ENCODE measurements around the gene RBM38. TPM values are rescaled to one million over a fixed set of nuclear protein-coding genes. Genes with fewer than 3 reads are reported as not detected.

The RBM38 gene
- total and polyA plus RNA-seq, 2 of the 13 experiments (the other 11 are each of a cell fraction or from before 2014, with no cell fraction given) = 24.2 to 34.2 TPM

DNA sequence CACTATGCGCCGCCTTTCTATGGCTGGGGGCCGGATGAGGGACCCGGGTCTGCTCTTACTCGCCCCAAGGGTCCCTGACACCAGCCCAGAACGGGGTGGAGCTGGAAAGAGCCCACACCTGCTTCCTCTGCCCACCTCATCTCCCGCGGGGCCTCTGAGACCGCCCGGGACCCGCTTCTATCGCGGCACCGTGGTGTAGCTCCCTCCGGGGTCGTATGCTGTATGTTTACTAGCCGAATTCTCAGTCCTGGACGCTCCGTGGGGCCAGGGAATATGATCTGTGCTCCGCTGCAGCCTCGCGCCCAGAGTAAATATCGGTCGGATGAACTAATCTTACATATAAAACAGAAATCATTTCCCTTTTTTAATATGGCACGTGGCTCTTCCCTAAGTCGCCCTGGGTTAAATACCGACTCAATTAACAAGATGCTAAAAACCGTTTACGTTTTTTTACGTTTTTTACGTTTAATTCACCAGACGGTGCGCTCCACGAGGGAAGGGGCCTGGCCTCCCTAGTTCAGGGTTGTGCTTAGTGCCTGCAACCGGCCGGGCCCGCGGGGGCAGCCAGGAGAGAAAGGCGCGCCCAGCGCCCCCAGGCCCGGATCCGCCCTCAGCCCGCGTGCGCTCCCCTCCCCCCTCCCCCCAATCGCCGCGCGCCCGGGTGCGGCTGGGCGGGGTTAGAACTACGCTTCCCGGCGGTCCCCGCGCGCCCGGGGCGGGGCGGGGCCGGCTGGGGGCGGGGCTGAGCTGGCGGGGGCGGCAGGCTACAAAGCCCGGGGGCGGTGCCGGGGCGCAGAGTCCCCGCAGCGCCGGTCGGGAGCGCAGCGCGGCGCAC is at the start of gene RBM38 (continued):
- no peak for TF ChIP-seq ZNF614 (CRISPR knock-in tag; IDR thresholded peaks at IDR 0.05; ENCODE audit: borderline replicate concordance)
- no peak for TF ChIP-seq NR3C1 (CRISPR knock-in tag; IDR thresholded peaks at IDR 0.05)
- no peak for TF ChIP-seq ARID2 (CRISPR knock-in tag; IDR thresholded peaks at IDR 0.05; ENCODE audit: borderline replicate concordance)
- TF ChIP-seq ZNF570 (CRISPR knock-in tag; IDR thresholded peaks at IDR 0.05; ENCODE audit: borderline replicate concordance) = no peak
- no peak for TF ChIP-seq SMAD3 (CRISPR knock-in tag; IDR thresholded peaks at IDR 0.05)
- TF ChIP-seq ZNF232 (CRISPR knock-in tag; IDR thresholded peaks at IDR 0.05; ENCODE audit: borderline replicate concordance) = peak; percentile 71; the same call in 1 of the 2 replicates
- TF ChIP-seq NFRKB (IDR thresholded peaks at IDR 0.05) = no peak
- TF ChIP-seq, protein P1, sequence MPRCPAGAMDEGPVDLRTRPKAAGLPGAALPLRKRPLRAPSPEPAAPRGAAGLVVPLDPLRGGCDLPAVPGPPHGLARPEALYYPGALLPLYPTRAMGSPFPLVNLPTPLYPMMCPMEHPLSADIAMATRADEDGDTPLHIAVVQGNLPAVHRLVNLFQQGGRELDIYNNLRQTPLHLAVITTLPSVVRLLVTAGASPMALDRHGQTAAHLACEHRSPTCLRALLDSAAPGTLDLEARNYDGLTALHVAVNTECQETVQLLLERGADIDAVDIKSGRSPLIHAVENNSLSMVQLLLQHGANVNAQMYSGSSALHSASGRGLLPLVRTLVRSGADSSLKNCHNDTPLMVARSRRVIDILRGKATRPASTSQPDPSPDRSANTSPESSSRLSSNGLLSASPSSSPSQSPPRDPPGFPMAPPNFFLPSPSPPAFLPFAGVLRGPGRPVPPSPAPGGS (CRISPR knock-in tag; IDR thresholded peaks at IDR 0.05) = peak; percentile 25; the same call in 1 of the 2 replicates
- peak; percentile 70; the same call in 1 of the 2 replicates for TF ChIP-seq ZNF160 (CRISPR knock-in tag; IDR thresholded peaks at IDR 0.05)
- TF ChIP-seq GABPB1 (CRISPR knock-in tag; IDR thresholded peaks at IDR 0.05) = peak; percentile 63; the same call in 1 of the 2 replicates
- TF ChIP-seq AGO1 (IDR thresholded peaks at IDR 0.05; ENCODE audit: low read depth, low read length, poor library complexity, severe bottlenecking) = peak; percentile 5
- TF ChIP-seq ZNF546 (CRISPR knock-in tag; conservative IDR thresholded peaks at IDR 0.05) = 0 out of 2 replicates have a peak, but pooled peaks have one; percentile 17
- 0 out of 2 replicates have a peak, but pooled peaks have one; percentile 57 for TF ChIP-seq ZNF234 (CRISPR knock-in tag; conservative IDR thresholded peaks at IDR 0.05)
- TF ChIP-seq ZNF263 (CRISPR knock-in tag; IDR thresholded peaks at IDR 0.05) = 0 out of 2 replicates have a peak, but pooled peaks have one; percentile 34
- peak; percentile 30; the same call in 1 of the 3 replicates for TF ChIP-seq MXI1 (IDR thresholded peaks at IDR 0.05; ENCODE audit: borderline replicate concordance, low read depth, low read length)
- TF ChIP-seq, protein P2, sequence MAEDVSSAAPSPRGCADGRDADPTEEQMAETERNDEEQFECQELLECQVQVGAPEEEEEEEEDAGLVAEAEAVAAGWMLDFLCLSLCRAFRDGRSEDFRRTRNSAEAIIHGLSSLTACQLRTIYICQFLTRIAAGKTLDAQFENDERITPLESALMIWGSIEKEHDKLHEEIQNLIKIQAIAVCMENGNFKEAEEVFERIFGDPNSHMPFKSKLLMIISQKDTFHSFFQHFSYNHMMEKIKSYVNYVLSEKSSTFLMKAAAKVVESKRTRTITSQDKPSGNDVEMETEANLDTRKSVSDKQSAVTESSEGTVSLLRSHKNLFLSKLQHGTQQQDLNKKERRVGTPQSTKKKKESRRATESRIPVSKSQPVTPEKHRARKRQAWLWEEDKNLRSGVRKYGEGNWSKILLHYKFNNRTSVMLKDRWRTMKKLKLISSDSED (CRISPR knock-in tag; IDR thresholded peaks at IDR 0.05) = no peak; the same call in 1 of the 2 replicates
- no peak for TF ChIP-seq THYN1 (CRISPR knock-in tag; IDR thresholded peaks at IDR 0.05; ENCODE audit: borderline replicate concordance, low read depth)
- TF ChIP-seq FOXK1 (CRISPR knock-in tag; IDR thresholded peaks at IDR 0.05; ENCODE audit: borderline replicate concordance, low read depth) = peak; percentile 35; the same call in 1 of the 2 replicates
- TF ChIP-seq ZFY (CRISPR knock-in tag; IDR thresholded peaks at IDR 0.05) = peak; percentile 52; the same call in 1 of the 2 replicates
- no peak for TF ChIP-seq PHF5A (CRISPR knock-in tag; IDR thresholded peaks at IDR 0.05; ENCODE audit: low read depth, unreplicated experiment)
- TF ChIP-seq RARG (CRISPR knock-in tag; IDR thresholded peaks at IDR 0.05; ENCODE audit: low read depth) = no peak
- no peak for TF ChIP-seq SRSF1 (optimal IDR thresholded peaks at IDR 0.05; ENCODE audit: low read depth, low read length)
- TF ChIP-seq, protein P3, sequence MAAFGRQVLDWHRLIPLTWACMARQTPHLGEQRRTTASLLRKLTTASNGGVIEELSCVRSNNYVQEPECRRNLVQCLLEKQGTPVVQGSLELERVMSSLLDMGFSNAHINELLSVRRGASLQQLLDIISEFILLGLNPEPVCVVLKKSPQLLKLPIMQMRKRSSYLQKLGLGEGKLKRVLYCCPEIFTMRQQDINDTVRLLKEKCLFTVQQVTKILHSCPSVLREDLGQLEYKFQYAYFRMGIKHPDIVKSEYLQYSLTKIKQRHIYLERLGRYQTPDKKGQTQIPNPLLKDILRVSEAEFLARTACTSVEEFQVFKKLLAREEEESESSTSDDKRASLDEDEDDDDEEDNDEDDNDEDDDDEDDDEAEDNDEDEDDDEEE (CRISPR knock-in tag; IDR thresholded peaks at IDR 0.05) = no peak
- TF ChIP-seq RFXAP (CRISPR knock-in tag; IDR thresholded peaks at IDR 0.05; ENCODE audit: borderline replicate concordance) = peak; percentile 57; the same call in 1 of the 2 replicates
